GM19463 (cell line): ENCODE measurements around the gene TMEM255B.

ENCODE experiments used
- ATAC-seq: cut with Tn5 transposase; IDR thresholded peaks from one replicate; pipeline ENCODE4 v1.9.1; 2021; ENCODE audit warnings: mild to moderate bottlenecking, moderate library complexity; ENCODE audit not compliant: unreplicated experiment

TMEM255B gene

GRCh38 chr13:113845055-113845454 lies 86.0 kb downstream of the TMEM255B start:
- ATAC-seq, result no peak

DNA sequence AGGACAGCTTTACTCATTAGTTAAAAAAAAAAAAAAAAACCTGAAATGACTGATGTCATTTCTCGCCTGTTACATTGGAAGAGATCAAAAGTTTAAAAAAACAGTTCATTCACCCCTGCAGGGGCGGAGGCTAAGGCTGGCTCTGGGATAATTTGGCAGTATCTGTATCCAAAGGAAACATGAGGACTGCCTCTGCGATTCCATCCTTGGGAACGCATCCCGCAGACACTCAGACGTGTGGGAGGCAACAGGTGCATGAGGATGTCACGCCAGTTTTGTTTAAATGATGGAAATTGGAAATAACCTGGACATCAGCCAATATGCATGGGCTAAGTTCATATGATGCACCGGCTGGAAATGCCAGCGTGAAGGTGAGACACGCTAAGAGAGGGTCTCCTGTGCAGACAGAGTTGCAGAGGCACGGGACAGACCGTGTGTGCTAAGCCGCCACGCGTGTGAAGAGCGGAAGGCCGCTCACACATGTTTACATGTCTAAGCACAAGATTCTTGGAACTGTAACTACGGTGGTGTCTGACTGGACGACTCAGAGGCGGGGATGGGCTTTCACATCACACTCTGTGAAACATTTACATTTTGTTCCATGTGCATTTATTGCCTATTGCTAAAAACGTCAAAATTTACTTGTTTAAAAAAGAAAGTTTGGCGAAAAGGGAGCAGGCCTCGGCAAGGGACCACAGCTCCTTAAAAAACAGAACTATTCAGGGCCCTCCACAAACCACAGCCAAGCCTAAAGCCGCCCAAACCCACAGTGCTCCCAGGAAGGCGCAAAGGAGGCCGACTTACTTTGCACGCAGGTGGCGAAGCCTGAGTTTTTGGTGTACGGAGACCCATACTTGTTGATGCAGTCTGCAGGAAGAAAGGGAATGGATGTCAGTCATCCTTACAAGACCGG lies 87.0 kb downstream of the TMEM255B start:
- ATAC-seq, result no peak

- no peak for ATAC-seq
Observed at GRCh38 chr13:113846636-113847318, 87.8 kb downstream of the TMEM255B start.

- no peak for ATAC-seq
Observed at GRCh38 chr13:113848020-113848419, 89.0 kb downstream of the TMEM255B start.

DNA sequence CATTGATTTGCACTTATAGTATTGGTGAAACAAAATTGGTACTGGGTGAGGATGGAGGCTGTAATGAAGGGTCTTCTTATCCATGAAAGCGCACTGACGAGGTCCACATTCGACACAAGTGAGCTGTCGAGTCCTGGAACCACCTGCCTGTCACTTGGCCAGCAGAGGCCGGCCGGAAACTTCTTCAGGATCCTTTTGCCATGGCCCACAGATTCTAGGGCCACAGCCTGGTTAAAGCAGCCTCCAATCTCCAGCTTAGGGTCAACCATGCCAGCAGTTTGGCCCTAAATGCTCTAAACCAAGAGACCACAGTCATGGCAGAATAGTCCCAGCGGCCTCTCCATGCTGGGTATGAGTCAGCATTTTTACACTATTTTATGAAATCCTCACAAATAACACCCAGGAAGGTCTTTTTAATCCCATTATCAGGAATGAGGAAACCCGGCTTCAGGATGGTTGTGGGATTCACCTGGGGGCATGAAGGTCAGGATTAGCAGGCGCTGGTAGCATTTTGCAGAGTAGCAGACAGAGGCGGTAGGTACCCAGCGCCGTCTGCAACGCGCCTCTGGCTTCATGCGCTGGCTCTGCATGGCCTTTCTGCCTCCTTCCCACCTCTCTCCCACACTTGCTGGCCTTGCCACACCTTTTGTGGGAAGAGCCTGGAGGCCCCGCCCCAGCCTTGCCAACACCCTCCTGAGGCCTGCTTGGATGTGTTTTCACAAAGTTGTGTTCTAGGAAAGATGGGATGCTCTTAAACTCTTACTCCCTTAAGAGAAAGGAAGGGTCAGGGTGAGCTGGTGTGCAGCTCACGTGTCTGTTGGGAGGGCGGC lies 89.6 kb downstream of the TMEM255B start:
- ATAC-seq, result no peak

- no peak for ATAC-seq
Observed at GRCh38 chr13:113849546-113849945, 90.5 kb downstream of the TMEM255B start.

GRCh38 chr13:113849981-113850721 lies 91.1 kb downstream of the TMEM255B start:
- ATAC-seq, result no peak

DNA sequence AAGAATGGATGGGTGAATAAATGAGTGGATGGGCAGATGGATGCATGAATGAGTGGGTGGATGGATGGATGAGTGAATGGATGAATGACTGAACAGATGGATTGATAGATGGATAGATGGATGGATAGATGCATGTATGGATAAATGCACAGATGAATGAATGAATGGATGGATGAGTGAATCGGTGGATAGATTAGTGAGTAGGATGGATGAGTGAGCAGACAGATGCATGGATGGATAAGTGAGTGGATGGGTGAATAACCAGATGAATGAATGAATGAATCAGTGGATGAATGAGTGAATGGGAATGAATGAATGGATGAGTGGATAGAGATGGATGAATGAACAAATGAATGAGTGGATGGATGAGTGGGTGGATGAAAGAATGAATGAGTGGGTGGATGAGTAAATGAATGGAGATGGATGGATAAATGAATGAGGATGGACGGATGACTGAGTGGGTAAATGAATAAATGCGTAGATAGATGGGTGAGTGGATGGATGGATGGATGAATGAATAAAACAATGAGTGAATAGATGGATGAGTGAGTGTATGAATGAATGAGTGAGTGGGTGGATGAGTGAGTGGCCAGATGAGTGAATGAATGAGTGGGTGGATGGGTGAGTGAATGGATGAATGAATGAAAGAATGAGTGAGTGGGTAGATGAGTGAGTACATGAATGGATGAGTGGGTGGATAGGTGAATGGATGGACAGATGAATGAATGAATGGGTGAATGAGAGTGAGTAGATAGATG lies 91.9 kb downstream of the TMEM255B start:
- no peak for ATAC-seq

- ATAC-seq, result no peak
Observed at GRCh38 chr13:113851480-113851803, 92.4 kb downstream of the TMEM255B start.

- no peak for ATAC-seq
Observed at GRCh38 chr13:113851826-113852535, 93.0 kb downstream of the TMEM255B start.

DNA sequence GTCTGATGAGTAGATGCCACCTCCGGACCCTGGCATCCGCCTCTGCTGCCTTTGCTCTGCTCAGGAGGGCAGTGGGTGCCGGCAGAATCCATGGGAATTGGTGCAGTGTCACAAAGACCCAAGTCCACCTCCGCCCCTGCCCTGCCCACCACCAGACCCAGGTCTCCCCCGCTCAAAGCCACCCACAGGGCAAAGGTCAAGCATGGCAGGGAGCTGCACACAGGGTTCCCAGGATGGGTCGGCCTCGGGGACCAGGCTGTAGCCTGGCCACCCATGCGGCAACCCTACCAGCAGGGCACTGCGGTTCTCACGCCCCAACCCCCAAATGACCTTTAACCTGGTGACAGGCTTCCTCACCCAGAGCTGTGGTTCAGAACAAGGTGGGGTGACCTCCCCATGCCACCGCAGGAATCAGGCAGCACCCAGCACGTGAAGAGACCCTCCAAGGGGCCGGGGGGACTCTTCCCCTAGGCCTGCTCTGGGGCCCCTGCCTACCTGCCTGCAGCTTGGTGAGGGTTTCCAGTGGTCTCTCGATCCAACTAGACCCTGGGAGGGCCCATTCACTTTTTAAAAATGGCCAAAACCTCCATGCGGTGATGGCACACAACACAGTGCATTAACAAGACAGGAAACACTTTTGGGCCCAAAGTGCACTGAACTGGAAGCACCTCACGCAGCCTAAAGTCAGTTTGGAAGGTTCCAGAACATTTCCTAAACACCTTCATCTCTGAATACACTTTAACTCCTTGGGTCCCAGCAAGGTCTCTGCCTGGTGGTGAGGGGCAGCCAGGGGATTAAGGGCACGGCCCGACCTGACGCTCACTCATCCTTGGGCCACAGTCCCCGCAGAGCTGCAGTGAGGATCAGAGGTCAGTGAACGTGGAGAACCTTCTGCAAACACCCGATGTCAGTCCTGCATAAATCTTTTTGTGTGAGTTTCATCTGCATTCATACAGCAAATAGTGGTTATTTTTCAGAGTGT lies 93.8 kb downstream of the TMEM255B start:
- no peak for ATAC-seq

- no peak for ATAC-seq
Observed at GRCh38 chr13:113853518-113854237, 94.7 kb downstream of the TMEM255B start.

GRCh38 chr13:113854238-113855011 lies 95.4 kb downstream of the TMEM255B start:
- no peak for ATAC-seq

GRCh38 chr13:113855012-113855921 lies 96.2 kb downstream of the TMEM255B start:
- ATAC-seq, result no peak

GRCh38 chr13:113855931-113856715 lies 97.1 kb downstream of the TMEM255B start:
- ATAC-seq, result no peak
